ENCODE data around the gene RAB20.

DNA sequence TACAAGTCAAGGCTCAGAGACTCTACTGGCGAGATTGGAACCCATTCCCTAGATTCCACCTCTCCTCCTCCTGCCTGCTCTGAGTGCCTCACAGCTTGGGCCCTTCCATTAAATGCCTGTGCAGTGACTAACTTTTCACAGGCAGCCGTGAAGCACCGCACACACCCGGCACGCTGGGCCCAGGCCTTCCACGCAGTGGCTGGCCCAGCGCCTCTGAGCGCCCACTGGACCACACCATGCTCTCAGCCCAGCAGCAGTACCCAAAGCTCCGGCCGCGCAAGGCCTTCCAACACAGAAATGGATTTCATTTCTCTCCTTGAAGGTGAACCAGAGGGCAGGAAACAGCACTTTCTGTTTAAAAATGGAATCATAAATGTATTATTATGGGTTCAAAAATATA, 26.0 kb downstream of the RAB20 start:
- TF ChIP-seq EP300 (IDR thresholded peaks at IDR 0.05) (no peak), POLR2A (IDR thresholded peaks at IDR 0.05) (no peak)
- TF ChIP-seq, protein P1, sequence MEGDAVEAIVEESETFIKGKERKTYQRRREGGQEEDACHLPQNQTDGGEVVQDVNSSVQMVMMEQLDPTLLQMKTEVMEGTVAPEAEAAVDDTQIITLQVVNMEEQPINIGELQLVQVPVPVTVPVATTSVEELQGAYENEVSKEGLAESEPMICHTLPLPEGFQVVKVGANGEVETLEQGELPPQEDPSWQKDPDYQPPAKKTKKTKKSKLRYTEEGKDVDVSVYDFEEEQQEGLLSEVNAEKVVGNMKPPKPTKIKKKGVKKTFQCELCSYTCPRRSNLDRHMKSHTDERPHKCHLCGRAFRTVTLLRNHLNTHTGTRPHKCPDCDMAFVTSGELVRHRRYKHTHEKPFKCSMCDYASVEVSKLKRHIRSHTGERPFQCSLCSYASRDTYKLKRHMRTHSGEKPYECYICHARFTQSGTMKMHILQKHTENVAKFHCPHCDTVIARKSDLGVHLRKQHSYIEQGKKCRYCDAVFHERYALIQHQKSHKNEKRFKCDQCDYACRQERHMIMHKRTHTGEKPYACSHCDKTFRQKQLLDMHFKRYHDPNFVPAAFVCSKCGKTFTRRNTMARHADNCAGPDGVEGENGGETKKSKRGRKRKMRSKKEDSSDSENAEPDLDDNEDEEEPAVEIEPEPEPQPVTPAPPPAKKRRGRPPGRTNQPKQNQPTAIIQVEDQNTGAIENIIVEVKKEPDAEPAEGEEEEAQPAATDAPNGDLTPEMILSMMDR (IDR thresholded peaks at IDR 0.05): no peak
